Suprapubic skin (tissue), 4 donors: ENCODE measurements around the gene RPSA. TPM values are rescaled to one million over a fixed set of nuclear protein-coding genes. Genes with fewer than 3 reads are reported as not detected.
"Not testable (repeated sequence)": the region's sequence is repeated elsewhere in the genome, so short reads cannot be mapped to it uniquely, and the experiment has no call there.

ENCODE experiments used
- DNase-seq, 2 donors: peaks; one replicate each; pipeline ENCODE4 v3.0.0-alpha.2; 2019; ENCODE audit warnings: low spot score in 2 of 2
- H3K27ac ChIP-seq: fragments of 200-600 bp; sonication (generic); one replicate; pipeline ENCODE4 v1.5.1; 2019
- H3K27me3 ChIP-seq: fragments of 200-600 bp; sonication (generic); one replicate; pipeline ENCODE4 v1.5.1; 2019
- H3K36me3 ChIP-seq: fragments of 200-600 bp; sonication (generic); one replicate; pipeline ENCODE4 v1.5.1; 2019
- H3K4me1 ChIP-seq: fragments of 200-600 bp; sonication (generic); one replicate; pipeline ENCODE4 v1.5.1; 2019
- H3K4me3 ChIP-seq: fragments of 200-600 bp; sonication (generic); one replicate; pipeline ENCODE4 v1.5.1; 2019; ENCODE audit warnings: mild to moderate bottlenecking
- H3K9me3 ChIP-seq: fragments of 200-600 bp; sonication (generic); one replicate; pipeline ENCODE4 v1.5.1; 2019
- EP300 ChIP-seq: sonication (generic); formaldehyde crosslinking; IDR thresholded peaks from one replicate; pipeline ENCODE4 v1.6.1; 2017; ENCODE audit warnings: antibody characterized with exemption
- POLR2A ChIP-seq, 2 donors: fragments of 450-650 bp; IDR thresholded peaks; one replicate each; pipeline ENCODE4 v1.6.1; 2017; ENCODE audit warnings: antibody characterized with exemption in 2 of 2, mild to moderate bottlenecking in 2 of 2, moderate library complexity in 2 of 2
- POLR2AphosphoS5 ChIP-seq, 3 donors: sonication (generic); formaldehyde crosslinking; IDR thresholded peaks; one replicate each; pipeline ENCODE4 v1.6.1; 2017; ENCODE audit warnings: antibody characterized with exemption in 3 of 3
- WGBS: methylation state at CpG from one replicate; pipeline ENCODE4 v1.1.5; 2018; 5-methylcytosine and 5-hydroxymethylcytosine counted together
- total RNA-seq, 4 donors: library from RNA; depleted of rRNA; stranded (reverse); fragments of >200 nt; gene quantifications; one replicate each; pipeline ENCODE4 v1.1.0, GENCODE V29; 2016
- TF ChIP-seq, protein P1 (sequence below), 2 donors: fragments of 200-600 bp in 1 of 2; fragments of 450-650 bp in 1 of 2; sonication (generic) in 1 of 2; IDR thresholded peaks; one replicate each; pipeline ENCODE4 v1.5.1; 2016 to 2019; ENCODE audit warnings: antibody characterized with exemption in 2 of 2, mild to moderate bottlenecking in 1 of 2, moderate library complexity in 1 of 2

Gene RPSA
- total RNA-seq, 4 donors from 2014 or later, result 758 to 1,526 (median 1,196) TPM

DNA sequence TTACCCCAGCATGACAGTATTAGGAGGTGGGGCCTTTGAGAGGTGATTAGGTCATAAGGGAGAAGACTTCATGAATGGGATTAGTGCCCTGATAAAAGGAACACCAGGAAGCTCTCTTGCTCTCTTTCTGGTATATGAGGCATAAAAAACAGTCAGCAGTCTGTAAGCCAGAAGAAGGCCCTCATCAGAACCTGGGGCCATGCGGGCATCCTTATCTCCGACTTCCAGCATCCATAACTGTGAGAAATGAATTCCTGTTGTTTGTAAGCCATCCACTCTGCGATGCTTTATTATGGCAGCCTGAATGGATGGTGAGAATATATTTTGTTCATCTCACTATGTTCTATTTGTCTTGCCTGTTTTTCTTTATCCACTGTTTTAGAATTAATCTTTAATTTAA, 43.3 kb downstream of the RPSA start:
- H3K4me1 ChIP-seq, result peaks cover 3% of the 10 kb centered on the region
- TF ChIP-seq, protein P1, sequence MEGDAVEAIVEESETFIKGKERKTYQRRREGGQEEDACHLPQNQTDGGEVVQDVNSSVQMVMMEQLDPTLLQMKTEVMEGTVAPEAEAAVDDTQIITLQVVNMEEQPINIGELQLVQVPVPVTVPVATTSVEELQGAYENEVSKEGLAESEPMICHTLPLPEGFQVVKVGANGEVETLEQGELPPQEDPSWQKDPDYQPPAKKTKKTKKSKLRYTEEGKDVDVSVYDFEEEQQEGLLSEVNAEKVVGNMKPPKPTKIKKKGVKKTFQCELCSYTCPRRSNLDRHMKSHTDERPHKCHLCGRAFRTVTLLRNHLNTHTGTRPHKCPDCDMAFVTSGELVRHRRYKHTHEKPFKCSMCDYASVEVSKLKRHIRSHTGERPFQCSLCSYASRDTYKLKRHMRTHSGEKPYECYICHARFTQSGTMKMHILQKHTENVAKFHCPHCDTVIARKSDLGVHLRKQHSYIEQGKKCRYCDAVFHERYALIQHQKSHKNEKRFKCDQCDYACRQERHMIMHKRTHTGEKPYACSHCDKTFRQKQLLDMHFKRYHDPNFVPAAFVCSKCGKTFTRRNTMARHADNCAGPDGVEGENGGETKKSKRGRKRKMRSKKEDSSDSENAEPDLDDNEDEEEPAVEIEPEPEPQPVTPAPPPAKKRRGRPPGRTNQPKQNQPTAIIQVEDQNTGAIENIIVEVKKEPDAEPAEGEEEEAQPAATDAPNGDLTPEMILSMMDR (IDR thresholded peaks at IDR 0.05), result no peak
- TF ChIP-seq EP300, result no peak
- TF ChIP-seq POLR2AphosphoS5 (IDR thresholded peaks at IDR 0.05), result no peak
- no peak for TF ChIP-seq POLR2A (IDR thresholded peaks at IDR 0.05)
- no peak overlapping the region for H3K27ac ChIP-seq
- 79% methylated on average over 3 of the region's 3 CpGs for WGBS
- no peaks in the 10 kb centered on the region for H3K27me3 ChIP-seq
- no peaks in the 10 kb centered on the region for H3K36me3 ChIP-seq
- H3K9me3 ChIP-seq, result no peaks in the 10 kb centered on the region
- DNase-seq, result no peak
- no peak overlapping the region for H3K4me3 ChIP-seq

DNA sequence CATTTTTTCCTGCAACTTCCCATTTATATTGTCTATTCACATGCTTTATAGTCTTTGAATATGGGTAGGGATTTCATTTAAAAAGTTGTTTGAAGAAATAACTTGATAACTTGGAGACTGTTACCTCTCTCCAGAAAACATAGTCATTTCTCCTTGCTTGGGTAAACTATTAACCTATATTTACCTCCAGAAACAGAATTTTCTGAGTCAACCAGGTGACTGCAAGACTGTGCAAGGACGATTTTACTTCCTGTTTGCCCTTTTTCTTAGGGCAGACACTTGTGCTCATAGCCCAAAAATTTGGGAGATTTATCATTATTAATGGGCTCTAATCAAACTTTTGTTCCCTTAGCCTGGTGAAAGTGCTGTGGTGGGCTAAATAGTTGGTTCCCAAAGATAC, 46.6 kb downstream of the RPSA start:
- H3K4me3 ChIP-seq, result no peak overlapping the region
- no peaks in the 10 kb centered on the region for H3K36me3 ChIP-seq
- H3K9me3 ChIP-seq, result no peaks in the 10 kb centered on the region
- no peak for DNase-seq
- no peaks in the 10 kb centered on the region for H3K4me1 ChIP-seq
- no peaks in the 10 kb centered on the region for H3K27me3 ChIP-seq
- no peak overlapping the region for H3K27ac ChIP-seq
- TF ChIP-seq POLR2A (IDR thresholded peaks at IDR 0.05), result no peak
- TF ChIP-seq EP300, result no peak
- TF ChIP-seq, protein P1 (IDR thresholded peaks at IDR 0.05), result no peak
- WGBS, result 60% methylated on average over 1 of the region's 1 CpG

DNA sequence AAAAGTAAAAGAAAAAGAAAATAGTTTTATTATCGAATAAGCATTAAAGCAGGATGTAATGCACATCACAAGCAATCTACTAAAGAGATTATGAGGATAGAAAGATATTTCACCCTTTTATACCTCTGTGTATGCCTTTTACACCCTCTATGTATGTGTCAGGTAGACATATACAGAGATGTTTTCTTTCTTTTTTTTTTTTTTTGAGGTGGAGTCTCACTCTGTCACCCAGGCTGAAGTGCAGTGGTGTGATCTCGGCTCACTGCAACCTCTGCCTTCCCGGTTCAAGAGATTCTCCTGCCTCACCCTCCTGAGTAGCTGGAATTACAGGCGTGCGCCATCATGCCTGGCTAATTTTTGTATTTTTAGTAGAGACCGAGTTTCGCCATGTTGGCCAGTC, 47.4 kb downstream of the RPSA start:
- not testable (repeated sequence) for H3K4me1 ChIP-seq, H3K27me3 ChIP-seq, H3K36me3 ChIP-seq, H3K4me3 ChIP-seq, DNase-seq, H3K27ac ChIP-seq, H3K9me3 ChIP-seq
- WGBS, result 82% methylated on average over 7 of the region's 7 CpGs

DNA sequence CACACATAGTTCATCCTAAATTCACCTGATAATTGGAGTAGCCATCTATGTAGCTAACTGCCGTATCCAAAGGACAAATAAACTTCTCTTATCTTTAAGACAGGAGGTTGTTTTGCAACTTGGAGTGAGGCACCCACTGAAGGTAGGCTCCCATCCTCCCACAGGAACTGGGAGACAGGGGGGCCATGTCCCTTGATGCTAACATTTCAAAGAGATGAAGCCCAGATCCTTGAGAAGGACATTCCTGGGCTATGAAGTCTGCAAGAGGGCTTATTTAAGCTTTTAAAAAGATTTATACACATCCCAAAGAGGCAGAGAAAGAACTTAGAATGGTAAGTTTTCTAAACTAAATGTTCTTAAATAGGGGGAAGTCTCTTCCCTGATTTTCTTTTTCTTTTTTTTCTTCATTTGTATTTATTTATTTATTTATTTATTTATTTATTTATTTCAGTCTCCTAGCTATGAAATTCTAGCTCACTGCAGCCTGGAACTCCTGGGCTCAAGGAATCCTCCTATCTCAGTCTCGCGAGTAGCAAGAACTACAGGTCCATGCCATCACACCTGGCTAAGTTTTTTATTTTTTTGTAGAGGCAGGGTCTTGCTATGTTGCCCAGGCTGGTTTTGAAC, 48.2 kb downstream of the RPSA start:
- H3K4me3 ChIP-seq, result no peak overlapping the region
- H3K36me3 ChIP-seq, result no peaks in the 10 kb centered on the region
- no peaks in the 10 kb centered on the region for H3K4me1 ChIP-seq
- H3K9me3 ChIP-seq, result no peaks in the 10 kb centered on the region
- no peak overlapping the region for H3K27ac ChIP-seq
- DNase-seq, result no peak
- H3K27me3 ChIP-seq, result no peaks in the 10 kb centered on the region
- WGBS, result 93% methylated on average over 2 of the region's 3 CpGs
- no peak for TF ChIP-seq EP300
- no peak for TF ChIP-seq POLR2A (IDR thresholded peaks at IDR 0.05)
- TF ChIP-seq, protein P1 (IDR thresholded peaks at IDR 0.05), result no peak
- TF ChIP-seq POLR2AphosphoS5 (IDR thresholded peaks at IDR 0.05), result no peak

DNA sequence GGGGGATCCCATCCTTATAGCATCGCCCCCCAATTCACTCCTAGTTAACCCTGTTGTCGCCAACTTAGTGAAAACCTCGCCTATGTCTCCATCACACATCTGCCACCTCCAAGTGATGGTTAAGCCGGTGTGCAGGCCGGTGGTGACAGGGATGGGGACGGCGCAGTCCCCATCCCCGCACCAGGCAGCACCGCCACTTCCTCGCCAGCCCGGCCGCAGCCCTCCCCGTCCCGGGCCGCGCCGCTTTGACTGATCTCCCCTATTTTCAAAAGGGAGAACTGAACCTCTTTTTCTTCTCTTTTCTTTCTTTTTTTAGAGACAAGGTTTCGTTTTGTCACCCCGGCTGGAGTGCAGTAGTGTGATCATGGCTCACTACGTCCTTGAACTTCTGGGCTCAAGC, 49.6 kb downstream of the RPSA start:
- Histone ChIP-seq H3K4me3 (no peak overlapping the region), H3K9me3 (no peaks in the 10 kb centered on the region), H3K36me3 (no peaks in the 10 kb centered on the region), H3K27ac (no peak overlapping the region), H3K27me3 (no peaks in the 10 kb centered on the region), H3K4me1 (no peaks in the 10 kb centered on the region)
- 92% methylated on average over 20 of the region's 20 CpGs for WGBS
- no peak for DNase-seq
- TF ChIP-seq EP300 (no peak), POLR2AphosphoS5 (IDR thresholded peaks at IDR 0.05) (no peak), POLR2A (IDR thresholded peaks at IDR 0.05) (no peak)
- TF ChIP-seq, protein P1 (IDR thresholded peaks at IDR 0.05), result no peak

DNA sequence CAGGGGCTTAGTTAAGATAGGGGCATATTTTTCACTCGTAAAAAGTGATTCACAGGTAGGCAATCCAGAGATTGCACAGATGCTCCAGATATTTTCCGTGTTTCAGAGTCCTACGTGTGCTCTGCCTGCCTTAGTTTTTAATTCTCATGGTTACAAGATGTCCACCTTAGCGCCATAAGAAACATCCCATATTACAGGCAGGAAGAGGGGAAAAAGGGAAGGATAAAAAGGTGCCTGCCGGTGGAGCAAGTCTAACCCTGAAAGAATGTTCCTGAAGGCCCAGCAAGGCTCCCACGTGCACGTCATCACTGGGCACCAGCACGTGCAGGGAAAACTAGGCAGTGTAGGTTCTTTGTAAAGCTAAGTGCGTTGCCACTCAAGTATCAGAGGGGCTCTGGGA, 50.8 kb downstream of the RPSA start:
- TF ChIP-seq EP300, result no peak
- TF ChIP-seq POLR2A (IDR thresholded peaks at IDR 0.05), result no peak
- TF ChIP-seq, protein P1 (IDR thresholded peaks at IDR 0.05), result no peak
- no peak for TF ChIP-seq POLR2AphosphoS5 (IDR thresholded peaks at IDR 0.05)
- Histone ChIP-seq H3K36me3 (no peaks in the 10 kb centered on the region), H3K4me3 (no peak overlapping the region), H3K9me3 (no peaks in the 10 kb centered on the region), H3K4me1 (no peaks in the 10 kb centered on the region), H3K27me3 (no peaks in the 10 kb centered on the region), H3K27ac (no peak overlapping the region)
- no peak for DNase-seq
- 78% methylated on average over 9 of the region's 9 CpGs for WGBS

DNA sequence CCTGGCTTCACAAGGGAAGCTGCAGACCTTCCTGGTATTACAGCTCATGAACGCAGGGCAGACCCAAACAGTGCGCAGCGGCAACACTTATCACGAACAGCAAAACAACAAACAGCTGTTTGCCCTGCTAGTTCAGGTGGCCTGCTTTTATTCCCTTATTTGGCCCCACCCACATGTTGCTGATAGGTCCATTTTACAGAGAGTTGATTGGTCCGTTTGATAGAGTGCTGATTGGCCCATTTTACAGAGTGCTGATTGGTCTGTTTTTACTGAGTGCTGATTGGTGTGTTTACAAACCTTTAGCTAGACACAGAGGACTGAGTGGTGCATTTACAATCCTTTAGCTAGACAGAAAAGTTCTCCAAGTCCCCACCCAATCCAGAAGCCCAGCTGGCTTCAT, 52.1 kb downstream of the RPSA start:
- WGBS, result 77% methylated on average over 5 of the region's 5 CpGs
- H3K36me3 ChIP-seq, H3K9me3 ChIP-seq, H3K4me1 ChIP-seq, H3K27ac ChIP-seq, H3K4me3 ChIP-seq, H3K27me3 ChIP-seq, DNase-seq: not testable (repeated sequence)
